IMR-90 (cell line): ENCODE measurements around the gene SPATC1L. TPM values are rescaled to one million over a fixed set of nuclear protein-coding genes. Genes with fewer than 3 reads are reported as not detected.

Experiments
- ATAC-seq: fragments of 200-7000 bp; cut with Tn5 transposase; 2 replicates; pipeline ENCODE4 v1.9.1; 2020; ENCODE audit warnings: low read depth, mild to moderate bottlenecking, moderate library complexity
- BruUV-seq: library from RNA; stranded (reverse); fragments of 400-500 nt; replicated peaks from 2 replicates; lab custom pipeline; 2021; lab: Mats Ljungman, UMichigan
- CTCF ChIA-PET: fragments of 300-600 bp; formaldehyde crosslinking; extraction: SDS; loops from one replicate; lab custom pipeline; 2021; ENCODE audit warnings: antibody characterized with exemption; lab: Yijun Ruan, JAX
- POLR2A ChIA-PET: fragments of 300-600 bp; sonication (Branson Sonifier 250); formaldehyde crosslinking; loops from one replicate; lab custom pipeline; 2022; ENCODE audit warnings: antibody characterized with exemption; ENCODE audit not compliant: unreplicated experiment; lab: Charles Lee
- DNase-seq: peaks from one replicate; pipeline ENCODE4 v3.0.0; 2013
- H2AFZ ChIP-seq: replicated peaks from 2 replicates; pipeline ENCODE3; 2013; ENCODE audit warnings: low read length, mild to moderate bottlenecking; ENCODE audit not compliant: poor library complexity
- H2AK5ac ChIP-seq: 2 replicates; pipeline ENCODE4 v1.6.1; 2013; ENCODE audit warnings: low read depth, low read length, inconsistent platforms
- H2AK9ac ChIP-seq: replicated peaks from 2 replicates; pipeline ENCODE3; 2013; ENCODE audit warnings: mild to moderate bottlenecking, low read depth, low read length, moderate library complexity; ENCODE audit not compliant: poor library complexity
- H2BK120ac ChIP-seq: 2 replicates; pipeline ENCODE4 v1.6.1; 2013; ENCODE audit warnings: low read depth, low read length, inconsistent platforms
- H2BK15ac ChIP-seq: 3 replicates; pipeline ENCODE4 v1.6.1; 2013; ENCODE audit warnings: low read depth, low read length, inconsistent platforms
- H2BK20ac ChIP-seq: 2 replicates; pipeline ENCODE4 v1.6.1; 2013; ENCODE audit warnings: low read depth, mild to moderate bottlenecking, inconsistent platforms, low read length, moderate library complexity
- H2BK5ac ChIP-seq: 2 replicates; pipeline ENCODE4 v1.6.1; 2013; ENCODE audit warnings: mild to moderate bottlenecking, low read depth, low read length, inconsistent platforms; ENCODE audit not compliant: poor library complexity, severe bottlenecking
- H3K14ac ChIP-seq: replicated peaks from 2 replicates; pipeline ENCODE4 v1.6.1; 2013; ENCODE audit warnings: low read depth, low read length, inconsistent platforms
- H3K18ac ChIP-seq: 2 replicates; pipeline ENCODE4 v1.6.1; 2013; ENCODE audit warnings: low read depth, low read length, control low read depth
- H3K23ac ChIP-seq: 2 replicates; pipeline ENCODE4 v1.6.1; 2013; ENCODE audit warnings: low read depth, low read length, inconsistent platforms
- H3K27ac ChIP-seq: 2 replicates; pipeline ENCODE4 v1.5.1; 2013; ENCODE audit warnings: mild to moderate bottlenecking, control low read depth, low read length; ENCODE audit not compliant: insufficient read depth
- H3K27me3 ChIP-seq: 2 replicates; pipeline ENCODE4 v1.6.1; 2013; ENCODE audit warnings: low read length; ENCODE audit not compliant: control insufficient read depth, insufficient read depth
- H3K36me3 ChIP-seq: 2 replicates; pipeline ENCODE4 v1.6.1; 2013; ENCODE audit warnings: low read length, mixed read lengths; ENCODE audit not compliant: control insufficient read depth, insufficient read depth
- H3K4ac ChIP-seq: 2 replicates; pipeline ENCODE4 v1.6.1; 2013; ENCODE audit warnings: low read depth, low read length, inconsistent platforms
- H3K4me1 ChIP-seq: 2 replicates; pipeline ENCODE4 v1.6.1; 2013; ENCODE audit warnings: low read length, mixed read lengths; ENCODE audit not compliant: control insufficient read depth, insufficient read depth
- H3K4me2 ChIP-seq: 2 replicates; pipeline ENCODE4 v1.6.1; 2013; ENCODE audit warnings: low read depth, mild to moderate bottlenecking, control low read depth, low read length, moderate library complexity
- H3K4me3 ChIP-seq: 2 replicates; pipeline ENCODE4 v1.5.1; 2013; ENCODE audit warnings: low read depth, mild to moderate bottlenecking, control low read depth, low read length, moderate library complexity; ENCODE audit not compliant: insufficient read depth
- H3K56ac ChIP-seq: 2 replicates; pipeline ENCODE4 v1.6.1; 2013; ENCODE audit warnings: low read length, inconsistent platforms; ENCODE audit not compliant: insufficient read depth; ENCODE audit errors: extremely low read depth
- H3K79me1 ChIP-seq, 2 experiments: 2 replicates each; pipeline ENCODE4 v1.6.1; 2013; ENCODE audit warnings: low read length in 2 of 2, inconsistent platforms in 1 of 2, low read depth in 1 of 2
- H3K9ac ChIP-seq: 2 replicates; pipeline ENCODE4 v1.6.1; 2013; ENCODE audit warnings: low read depth, low read length, control low read depth
- H3K9me1 ChIP-seq: 2 replicates; pipeline ENCODE4 v1.6.1; 2013; ENCODE audit warnings: low read length, inconsistent platforms; ENCODE audit not compliant: insufficient read depth
- H3K9me3 ChIP-seq: 2 replicates; pipeline ENCODE4 v1.6.1; 2013; ENCODE audit warnings: low read length; ENCODE audit not compliant: control insufficient read depth, insufficient read depth
- H4K20me1 ChIP-seq: 2 replicates; pipeline ENCODE4 v1.6.1; 2013; ENCODE audit warnings: low read length, inconsistent platforms; ENCODE audit not compliant: insufficient read depth
- H4K5ac ChIP-seq: 2 replicates; pipeline ENCODE4 v1.6.1; 2013; ENCODE audit warnings: mild to moderate bottlenecking, low read depth, low read length, control low read depth
- H4K8ac ChIP-seq, 2 experiments: 2 replicates each; pipeline ENCODE4 v1.6.1; 2013; ENCODE audit warnings: low read depth in 2 of 2, low read length in 2 of 2, control low read depth in 1 of 2, inconsistent platforms in 1 of 2
- H4K91ac ChIP-seq: 2 replicates; pipeline ENCODE4 v1.6.1; 2013; ENCODE audit warnings: low read depth, low read length, inconsistent platforms; ENCODE audit not compliant: insufficient read depth
- CEBPB ChIP-seq: IDR thresholded peaks from 2 replicates; pipeline ENCODE4 v1.6.1; 2012; ENCODE audit warnings: low read depth, low read length, improper control_type of control experiment
- CHD1 ChIP-seq: IDR thresholded peaks from 2 replicates; pipeline ENCODE4 v1.6.1; 2012; ENCODE audit warnings: low read depth, low read length, improper control_type of control experiment
- FOS ChIP-seq: fragments of 150-350 bp; IDR thresholded peaks from 2 replicates; pipeline ENCODE4 v1.6.1; 2016; ENCODE audit warnings: low read depth, low read length
- MAFK ChIP-seq: IDR thresholded peaks from 2 replicates; pipeline ENCODE4 v1.6.1; 2012; ENCODE audit warnings: low read depth, low read length, improper control_type of control experiment
- MAZ ChIP-seq: IDR thresholded peaks from 2 replicates; pipeline ENCODE4 v1.6.1; 2012; ENCODE audit warnings: low read depth, mild to moderate bottlenecking, low read length, improper control_type of control experiment, moderate library complexity, borderline replicate concordance
- NFE2L2 ChIP-seq: fragments of 150-350 bp; IDR thresholded peaks from 2 replicates; pipeline ENCODE4 v1.6.1; 2016; ENCODE audit warnings: low read depth, mild to moderate bottlenecking, low read length
- POLR2A ChIP-seq: IDR thresholded peaks from 2 replicates; pipeline ENCODE4 v1.6.1; 2012; ENCODE audit warnings: mild to moderate bottlenecking, low read depth, low read length
- RCOR1 ChIP-seq: IDR thresholded peaks from 2 replicates; pipeline ENCODE4 v1.6.1; 2012; ENCODE audit warnings: mild to moderate bottlenecking, low read length, improper control_type of control experiment; ENCODE audit not compliant: insufficient replicate concordance
- RFX5 ChIP-seq: IDR thresholded peaks from 2 replicates; pipeline ENCODE4 v1.8.0; 2012; ENCODE audit warnings: low read depth, mild to moderate bottlenecking, low read length, moderate library complexity
- SMC3 ChIP-seq: fragments of 150-350 bp; IDR thresholded peaks from 2 replicates; pipeline ENCODE4 v1.6.1; 2016; ENCODE audit warnings: low read depth, mild to moderate bottlenecking, antibody characterized with exemption, low read length, moderate library complexity
- WGBS, 2 experiments: methylation state at CpG; one replicate each; pipeline versions ENCODE4 v1.1.5 to v1.1.7; 2013; ENCODE audit warnings: missing lambda C conversion rate in 2 of 2; ENCODE audit not compliant: insufficient read length in 1 of 2; ENCODE audit errors: extremely low coverage in 2 of 2; 5-methylcytosine and 5-hydroxymethylcytosine counted together
- dilution Hi-C: fragments of 300-500 bp; cut with HindIII; formaldehyde crosslinking; loops from one replicate; pipeline ENCODE4 v1.14.3; 2018; ENCODE audit warnings: low sequenced_read_pairs; ENCODE audit not compliant: unreplicated experiment
- in situ Hi-C: fragments of 300-500 bp; cut with MboI; formaldehyde crosslinking; loops from 3 replicates; pipeline ENCODE4 v1.14.3; 2019; ENCODE audit warnings: low sequenced_read_pairs, inconsistent platforms, mixed read lengths
- intact Hi-C: fragments of 100-400 bp; cut with micrococcal nuclease; formaldehyde crosslinking; loops from 2 replicates; pipeline ENCODE4 v1.10.0; 2022
- polyA plus RNA-seq, 3 experiments: library from polyadenylated mRNA; depleted of rRNA; stranded (reverse); fragments of >200 nt; gene quantifications; 2 replicates each; pipeline ENCODE4 v1.2.3, GENCODE V29; 2012; ENCODE audit warnings: low replicate concordance in 1 of 3
- total RNA-seq: library from RNA; depleted of rRNA; stranded (reverse); fragments of >200 nt; gene quantifications from 2 replicates; pipeline ENCODE4 v1.2.3, GENCODE V29; 2012
- TF ChIP-seq, protein P1 (sequence below): conservative IDR thresholded peaks from 2 replicates; pipeline ENCODE4 v1.5.1; 2012; ENCODE audit warnings: mild to moderate bottlenecking, low read depth, low read length, improper control_type of control experiment
- TF ChIP-seq, protein P2 (sequence below): fragments of 150-350 bp; IDR thresholded peaks from 2 replicates; pipeline ENCODE4 v1.6.1; 2016; ENCODE audit warnings: low read depth, mild to moderate bottlenecking, low read length, moderate library complexity, borderline replicate concordance

Gene SPATC1L
- total and polyA plus RNA-seq, 2 of the 4 experiments (the other 2 are of a cell fraction) = 3.8 to 17.2 TPM

DNA sequence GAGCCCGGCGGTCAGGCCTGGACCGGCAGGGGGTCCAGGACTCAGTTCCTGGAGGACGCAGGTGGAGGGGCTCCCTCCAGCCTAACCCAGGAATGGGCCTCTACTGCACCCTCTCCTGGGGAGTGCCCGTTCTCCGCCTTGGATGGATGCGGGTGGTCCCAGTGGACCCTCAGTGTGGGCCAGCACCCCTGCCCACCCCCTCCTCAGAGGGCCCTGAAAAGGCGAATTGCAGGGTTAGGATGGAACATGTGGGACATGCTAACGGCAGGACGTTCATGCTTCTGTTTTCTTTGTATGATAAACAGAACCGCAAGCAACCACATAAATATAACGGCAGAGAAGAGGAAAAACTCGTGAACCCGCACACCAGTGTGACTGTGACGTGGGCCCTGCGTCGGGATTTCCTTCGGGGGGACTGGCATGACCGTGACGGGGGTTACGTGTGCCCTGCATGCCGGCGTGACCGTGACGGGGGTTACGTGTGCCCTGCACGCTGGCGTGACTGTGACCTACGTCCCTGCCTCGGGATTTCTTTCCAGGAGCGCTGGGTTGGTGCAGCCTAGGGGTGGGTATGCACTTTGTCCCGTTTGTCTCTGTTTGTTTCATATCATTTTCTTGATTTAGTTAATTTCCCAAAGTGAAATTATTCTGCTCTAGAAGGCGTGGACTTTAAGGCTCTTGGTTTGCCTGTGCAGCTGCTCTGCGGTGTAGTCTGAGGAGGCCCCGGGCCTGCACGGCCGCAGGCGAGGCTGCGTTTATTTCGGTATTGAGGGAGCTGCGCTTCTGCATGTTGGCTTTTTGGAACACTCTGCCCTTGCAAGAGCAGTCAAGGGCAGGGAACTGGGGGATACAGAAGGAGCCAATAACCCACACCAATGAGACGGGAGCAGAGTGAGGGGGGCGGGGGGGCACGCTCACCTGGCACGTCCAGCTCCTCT is 32.0 kb downstream of the SPATC1L start (continued):
- TF ChIP-seq CHD1 (no peak), MAZ (no peak)

DNA sequence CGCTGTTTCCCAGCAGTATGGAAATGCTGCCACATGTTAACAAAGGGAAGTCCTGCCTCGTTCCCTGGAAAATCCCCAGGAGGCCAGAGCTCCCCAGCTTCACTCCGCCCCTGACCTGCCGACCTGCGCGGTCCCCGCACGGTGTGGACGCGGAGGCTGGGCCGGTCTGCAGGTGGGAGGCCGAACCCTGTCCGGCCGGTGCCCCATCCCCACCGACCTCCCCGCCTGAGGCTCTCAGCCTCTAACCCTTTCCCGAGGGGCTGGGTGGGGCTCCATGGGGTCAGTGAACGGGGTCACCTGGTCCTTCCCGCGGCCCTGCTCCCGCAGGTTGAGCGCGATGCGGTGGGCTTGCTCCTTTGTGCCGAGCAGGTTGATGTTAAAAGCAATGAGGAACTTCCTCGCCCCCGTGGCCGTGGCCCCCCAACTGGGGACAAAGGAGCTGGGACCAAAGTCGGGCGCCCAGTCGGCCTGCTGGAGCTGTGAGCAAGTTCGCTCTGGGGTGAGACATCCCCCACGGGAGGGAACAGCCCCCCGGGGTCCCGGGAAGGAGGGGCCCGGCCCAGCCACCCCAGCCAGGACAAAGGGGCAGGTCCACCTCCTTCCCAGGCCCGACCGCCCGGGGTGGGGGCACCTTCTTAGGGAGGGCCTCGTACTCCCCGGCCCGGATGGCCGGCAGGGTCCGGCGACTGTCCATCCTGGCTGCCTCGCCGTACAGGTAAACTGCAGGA is 32.8 kb downstream of the SPATC1L start:
- H2BK5ac ChIP-seq = no peak overlapping the region
- H3K14ac ChIP-seq = no peak overlapping the region
- WGBS, 2 experiments = 93% methylated on average over 17 of the region's 47 CpGs; no CpG with 5 or more reads in 1 of the 2 experiments
- peaks cover 2% of the 10 kb centered on the region for H3K4me1 ChIP-seq
- DNase-seq (no peak), ATAC-seq (no peak)
- dilution Hi-C loops (no loop called here), intact Hi-C loops (no loop called here), in situ Hi-C loops (no loop called here)
- H2BK15ac ChIP-seq = no peak overlapping the region
- ChIA-PET POLR2A (no interaction called here), CTCF (no interaction called here)
- H4K20me1 ChIP-seq = no peaks in the 10 kb centered on the region
- no peak overlapping the region for H3K18ac ChIP-seq
- H2AK5ac ChIP-seq = no peak overlapping the region
- H2AK9ac ChIP-seq = no peak overlapping the region
- no peak overlapping the region for H3K23ac ChIP-seq
- H2BK120ac ChIP-seq = no peak overlapping the region
- H4K8ac ChIP-seq = no peak overlapping the region
- H3K9me1 ChIP-seq = 0 out of 2 replicates have a peak, but pooled peaks cover 3% of the 10 kb centered on the region
- H2BK20ac ChIP-seq = no peak overlapping the region
- H4K5ac ChIP-seq = no peak overlapping the region
- no peaks in the 10 kb centered on the region for H3K36me3 ChIP-seq
- H4K91ac ChIP-seq = no peak overlapping the region
- BruUV-seq = no TSS peak
- no peaks in the 10 kb centered on the region for H3K79me1 ChIP-seq
- H3K56ac ChIP-seq = no peak overlapping the region
- no peak overlapping the region for H3K4ac ChIP-seq
- H3K27me3 ChIP-seq = no peaks in the 10 kb centered on the region
- no peak overlapping the region for H3K9ac ChIP-seq
- no peak overlapping the region for H3K4me3 ChIP-seq
- H3K27ac ChIP-seq = no peak overlapping the region
- no peaks in the 10 kb centered on the region for H3K9me3 ChIP-seq
- H3K4me2 ChIP-seq = no peak overlapping the region
- H2AFZ ChIP-seq = no peak overlapping the region
- TF ChIP-seq, protein P1, sequence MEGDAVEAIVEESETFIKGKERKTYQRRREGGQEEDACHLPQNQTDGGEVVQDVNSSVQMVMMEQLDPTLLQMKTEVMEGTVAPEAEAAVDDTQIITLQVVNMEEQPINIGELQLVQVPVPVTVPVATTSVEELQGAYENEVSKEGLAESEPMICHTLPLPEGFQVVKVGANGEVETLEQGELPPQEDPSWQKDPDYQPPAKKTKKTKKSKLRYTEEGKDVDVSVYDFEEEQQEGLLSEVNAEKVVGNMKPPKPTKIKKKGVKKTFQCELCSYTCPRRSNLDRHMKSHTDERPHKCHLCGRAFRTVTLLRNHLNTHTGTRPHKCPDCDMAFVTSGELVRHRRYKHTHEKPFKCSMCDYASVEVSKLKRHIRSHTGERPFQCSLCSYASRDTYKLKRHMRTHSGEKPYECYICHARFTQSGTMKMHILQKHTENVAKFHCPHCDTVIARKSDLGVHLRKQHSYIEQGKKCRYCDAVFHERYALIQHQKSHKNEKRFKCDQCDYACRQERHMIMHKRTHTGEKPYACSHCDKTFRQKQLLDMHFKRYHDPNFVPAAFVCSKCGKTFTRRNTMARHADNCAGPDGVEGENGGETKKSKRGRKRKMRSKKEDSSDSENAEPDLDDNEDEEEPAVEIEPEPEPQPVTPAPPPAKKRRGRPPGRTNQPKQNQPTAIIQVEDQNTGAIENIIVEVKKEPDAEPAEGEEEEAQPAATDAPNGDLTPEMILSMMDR = no peak
- TF ChIP-seq CEBPB (no peak), MAFK (no peak), RCOR1 (no peak), SMC3 (no peak), NFE2L2 (no peak), RFX5 (no peak), MAZ (no peak), POLR2A (no peak), CHD1 (no peak), FOS (no peak)
- TF ChIP-seq, protein P2, sequence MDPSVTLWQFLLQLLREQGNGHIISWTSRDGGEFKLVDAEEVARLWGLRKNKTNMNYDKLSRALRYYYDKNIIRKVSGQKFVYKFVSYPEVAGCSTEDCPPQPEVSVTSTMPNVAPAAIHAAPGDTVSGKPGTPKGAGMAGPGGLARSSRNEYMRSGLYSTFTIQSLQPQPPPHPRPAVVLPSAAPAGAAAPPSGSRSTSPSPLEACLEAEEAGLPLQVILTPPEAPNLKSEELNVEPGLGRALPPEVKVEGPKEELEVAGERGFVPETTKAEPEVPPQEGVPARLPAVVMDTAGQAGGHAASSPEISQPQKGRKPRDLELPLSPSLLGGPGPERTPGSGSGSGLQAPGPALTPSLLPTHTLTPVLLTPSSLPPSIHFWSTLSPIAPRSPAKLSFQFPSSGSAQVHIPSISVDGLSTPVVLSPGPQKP = no peak
